ENCODE data around the gene CAVIN2.

The CAVIN2 gene

GRCh38 chr2:191797942-191798876 is 48.7 kb downstream of the CAVIN2 start:
- no peak for DNase-seq (ENCODE audit: low spot score)
- TF ChIP-seq, protein P1, sequence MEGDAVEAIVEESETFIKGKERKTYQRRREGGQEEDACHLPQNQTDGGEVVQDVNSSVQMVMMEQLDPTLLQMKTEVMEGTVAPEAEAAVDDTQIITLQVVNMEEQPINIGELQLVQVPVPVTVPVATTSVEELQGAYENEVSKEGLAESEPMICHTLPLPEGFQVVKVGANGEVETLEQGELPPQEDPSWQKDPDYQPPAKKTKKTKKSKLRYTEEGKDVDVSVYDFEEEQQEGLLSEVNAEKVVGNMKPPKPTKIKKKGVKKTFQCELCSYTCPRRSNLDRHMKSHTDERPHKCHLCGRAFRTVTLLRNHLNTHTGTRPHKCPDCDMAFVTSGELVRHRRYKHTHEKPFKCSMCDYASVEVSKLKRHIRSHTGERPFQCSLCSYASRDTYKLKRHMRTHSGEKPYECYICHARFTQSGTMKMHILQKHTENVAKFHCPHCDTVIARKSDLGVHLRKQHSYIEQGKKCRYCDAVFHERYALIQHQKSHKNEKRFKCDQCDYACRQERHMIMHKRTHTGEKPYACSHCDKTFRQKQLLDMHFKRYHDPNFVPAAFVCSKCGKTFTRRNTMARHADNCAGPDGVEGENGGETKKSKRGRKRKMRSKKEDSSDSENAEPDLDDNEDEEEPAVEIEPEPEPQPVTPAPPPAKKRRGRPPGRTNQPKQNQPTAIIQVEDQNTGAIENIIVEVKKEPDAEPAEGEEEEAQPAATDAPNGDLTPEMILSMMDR (IDR thresholded peaks at IDR 0.05; ENCODE audit: borderline replicate concordance, control extremely low read depth, extremely low read depth, insufficient read depth, missing control alignments): no peak
- in situ Hi-C loops (cut with MboI; ENCODE audit: low sequenced_read_pairs, unreplicated experiment): no loop called here

DNA sequence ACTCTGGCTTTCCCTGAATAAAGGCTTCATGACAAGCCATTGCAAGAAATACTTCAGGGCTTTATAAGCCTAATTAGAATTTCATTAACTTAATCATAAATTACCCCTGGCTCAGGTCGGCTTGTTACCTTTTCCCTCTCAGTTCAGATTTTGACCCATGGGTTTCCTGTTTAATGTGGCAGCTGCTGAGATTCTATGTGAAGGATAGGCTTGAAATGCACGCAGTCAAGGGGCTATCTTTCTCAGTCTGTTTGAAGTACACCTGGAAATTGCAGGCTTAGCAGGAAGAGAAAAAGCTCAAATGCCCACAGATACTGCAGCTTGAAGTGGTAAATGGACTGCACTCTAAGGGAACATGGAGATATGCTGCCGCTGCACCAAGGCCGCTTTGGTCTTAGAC is 49.4 kb downstream of the CAVIN2 start:
- DNase-seq (ENCODE audit: low spot score): no peak
- TF ChIP-seq, protein P1 (IDR thresholded peaks at IDR 0.05; ENCODE audit: borderline replicate concordance, control extremely low read depth, extremely low read depth, insufficient read depth, missing control alignments): no peak
- in situ Hi-C loops (cut with MboI; ENCODE audit: low sequenced_read_pairs, unreplicated experiment): no loop called here

DNA sequence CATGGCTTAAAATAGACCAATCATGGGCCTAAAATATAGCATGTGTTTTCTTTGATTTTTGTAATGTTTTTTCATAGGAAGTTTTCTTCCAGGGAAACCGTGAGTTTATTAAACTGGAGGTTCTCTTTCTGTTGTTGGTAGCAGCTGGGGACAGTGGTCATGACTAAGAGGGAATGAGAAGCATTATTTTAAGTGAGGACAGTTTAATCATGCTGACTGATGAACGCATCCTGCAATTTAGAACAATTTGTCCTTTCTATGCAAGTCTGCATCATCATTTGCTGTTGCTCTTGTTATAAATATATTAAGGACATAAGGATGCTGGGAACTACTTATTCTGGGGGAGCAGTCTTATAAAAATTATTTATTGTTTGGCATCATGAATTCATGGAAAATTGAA is 51.2 kb downstream of the CAVIN2 start:
- TF ChIP-seq, protein P1 (IDR thresholded peaks at IDR 0.05; ENCODE audit: borderline replicate concordance, control extremely low read depth, extremely low read depth, insufficient read depth, missing control alignments): no peak
- in situ Hi-C loops (cut with MboI; ENCODE audit: low sequenced_read_pairs, unreplicated experiment): no loop called here
- no peak for DNase-seq (ENCODE audit: low spot score)

DNA sequence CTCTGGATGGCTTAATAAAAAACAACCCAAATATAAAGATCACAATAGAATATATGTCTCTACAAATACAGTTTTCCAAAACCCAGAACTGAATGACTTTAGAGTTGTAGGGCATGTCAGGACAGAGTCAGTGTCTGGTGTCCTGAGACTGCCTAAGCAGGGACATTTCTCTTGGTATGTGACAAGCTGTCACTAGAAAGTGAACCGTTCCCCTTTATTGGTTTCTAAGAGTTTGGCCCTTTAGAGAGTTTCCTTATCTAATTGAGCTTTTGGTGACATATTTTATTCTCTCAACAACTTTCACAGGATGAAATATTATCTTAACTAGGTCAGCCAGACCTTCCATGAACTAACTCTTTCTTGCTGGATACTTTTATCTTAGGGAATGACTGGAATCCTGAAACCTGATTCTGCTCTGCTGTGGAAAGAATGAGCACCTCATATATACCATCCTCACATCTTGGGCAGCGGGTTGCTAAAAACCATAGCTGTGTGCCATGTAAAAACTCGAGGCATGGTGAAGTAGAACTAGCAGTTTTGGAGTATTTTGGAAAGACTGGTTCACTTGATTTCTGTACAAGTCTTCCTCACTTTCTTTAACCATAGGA is 54.8 kb downstream of the CAVIN2 start:
- in situ Hi-C loops (cut with MboI; ENCODE audit: low sequenced_read_pairs, unreplicated experiment): no loop called here
- no peak for DNase-seq (ENCODE audit: low spot score)
- TF ChIP-seq, protein P1 (IDR thresholded peaks at IDR 0.05; ENCODE audit: borderline replicate concordance, control extremely low read depth, extremely low read depth, insufficient read depth, missing control alignments): no peak

DNA sequence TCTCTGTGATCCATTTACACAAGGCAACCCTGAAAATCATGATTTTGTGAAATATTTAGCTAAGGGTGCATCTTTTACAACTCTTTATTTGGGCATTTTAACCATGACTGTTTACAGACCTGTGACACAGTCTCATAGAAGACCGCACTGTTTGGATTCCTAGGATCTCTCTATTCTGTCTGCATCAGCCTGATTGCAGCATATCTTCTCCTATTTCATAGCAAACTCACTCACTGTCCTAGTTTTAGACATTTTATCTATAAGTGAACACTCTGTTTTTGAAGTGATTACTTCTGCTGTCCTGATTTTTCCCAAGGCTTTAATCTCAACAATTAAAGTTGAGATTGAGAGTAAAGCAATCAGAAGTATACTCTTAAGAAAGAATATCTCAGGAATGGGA is 56.2 kb downstream of the CAVIN2 start:
- in situ Hi-C loops (cut with MboI; ENCODE audit: low sequenced_read_pairs, unreplicated experiment): no loop called here
- TF ChIP-seq, protein P1 (IDR thresholded peaks at IDR 0.05; ENCODE audit: borderline replicate concordance, control extremely low read depth, extremely low read depth, insufficient read depth, missing control alignments): no peak
- no peak for DNase-seq (ENCODE audit: low spot score)

DNA sequence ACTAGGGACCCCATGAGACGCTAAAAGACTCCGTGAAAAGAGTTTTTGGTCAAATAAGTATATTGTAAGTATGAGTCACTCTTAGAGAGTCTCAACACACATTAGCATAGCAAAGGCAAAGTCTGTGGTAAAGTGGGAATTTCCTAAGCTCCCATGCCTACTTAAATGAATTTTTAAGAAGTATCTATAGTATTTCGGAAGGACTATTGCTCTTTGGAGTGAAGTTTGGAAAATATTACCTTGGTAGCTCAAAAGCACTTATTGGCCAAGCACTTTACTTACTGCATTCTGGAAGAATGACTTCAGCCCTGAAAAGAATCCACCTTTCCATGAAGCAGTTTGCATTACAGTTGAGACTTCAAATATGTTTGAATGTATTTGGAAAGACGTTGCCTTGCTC is 57.1 kb downstream of the CAVIN2 start:
- DNase-seq (ENCODE audit: low spot score): no peak
- in situ Hi-C loops (cut with MboI; ENCODE audit: low sequenced_read_pairs, unreplicated experiment): no loop called here
- TF ChIP-seq, protein P1 (IDR thresholded peaks at IDR 0.05; ENCODE audit: borderline replicate concordance, control extremely low read depth, extremely low read depth, insufficient read depth, missing control alignments): no peak
